ENCODE measurements around the gene ITGBL1. TPM values are rescaled to one million over a fixed set of nuclear protein-coding genes. Genes with fewer than 3 reads are reported as not detected.

Gene ITGBL1
- total and polyA plus RNA-seq, 2 experiments from 2014 or later = 0.29 TPM; not detected in 1

DNA sequence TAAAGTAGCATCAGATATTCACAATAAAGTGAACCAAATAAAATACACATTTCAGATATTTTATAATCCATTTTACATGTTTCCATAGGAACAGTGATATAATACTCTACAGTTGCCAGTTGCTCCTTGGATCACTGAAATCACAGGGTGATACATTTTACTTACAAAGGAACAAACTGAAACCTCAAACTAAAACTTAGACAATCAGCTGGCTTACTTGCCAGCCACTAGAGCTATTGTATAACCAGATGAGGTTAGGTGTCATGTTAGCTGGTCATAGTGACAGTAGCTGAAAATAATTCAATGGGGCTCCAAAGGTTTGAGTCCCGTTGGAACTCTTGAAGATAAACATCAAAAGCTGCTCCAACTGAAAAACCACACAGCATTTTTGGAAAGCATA, 274.6 kb downstream of the ITGBL1 start (continued):
- TF ChIP-seq, protein P1, sequence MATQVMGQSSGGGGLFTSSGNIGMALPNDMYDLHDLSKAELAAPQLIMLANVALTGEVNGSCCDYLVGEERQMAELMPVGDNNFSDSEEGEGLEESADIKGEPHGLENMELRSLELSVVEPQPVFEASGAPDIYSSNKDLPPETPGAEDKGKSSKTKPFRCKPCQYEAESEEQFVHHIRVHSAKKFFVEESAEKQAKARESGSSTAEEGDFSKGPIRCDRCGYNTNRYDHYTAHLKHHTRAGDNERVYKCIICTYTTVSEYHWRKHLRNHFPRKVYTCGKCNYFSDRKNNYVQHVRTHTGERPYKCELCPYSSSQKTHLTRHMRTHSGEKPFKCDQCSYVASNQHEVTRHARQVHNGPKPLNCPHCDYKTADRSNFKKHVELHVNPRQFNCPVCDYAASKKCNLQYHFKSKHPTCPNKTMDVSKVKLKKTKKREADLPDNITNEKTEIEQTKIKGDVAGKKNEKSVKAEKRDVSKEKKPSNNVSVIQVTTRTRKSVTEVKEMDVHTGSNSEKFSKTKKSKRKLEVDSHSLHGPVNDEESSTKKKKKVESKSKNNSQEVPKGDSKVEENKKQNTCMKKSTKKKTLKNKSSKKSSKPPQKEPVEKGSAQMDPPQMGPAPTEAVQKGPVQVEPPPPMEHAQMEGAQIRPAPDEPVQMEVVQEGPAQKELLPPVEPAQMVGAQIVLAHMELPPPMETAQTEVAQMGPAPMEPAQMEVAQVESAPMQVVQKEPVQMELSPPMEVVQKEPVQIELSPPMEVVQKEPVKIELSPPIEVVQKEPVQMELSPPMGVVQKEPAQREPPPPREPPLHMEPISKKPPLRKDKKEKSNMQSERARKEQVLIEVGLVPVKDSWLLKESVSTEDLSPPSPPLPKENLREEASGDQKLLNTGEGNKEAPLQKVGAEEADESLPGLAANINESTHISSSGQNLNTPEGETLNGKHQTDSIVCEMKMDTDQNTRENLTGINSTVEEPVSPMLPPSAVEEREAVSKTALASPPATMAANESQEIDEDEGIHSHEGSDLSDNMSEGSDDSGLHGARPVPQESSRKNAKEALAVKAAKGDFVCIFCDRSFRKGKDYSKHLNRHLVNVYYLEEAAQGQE (IDR thresholded peaks at IDR 0.05; ENCODE audit: unreplicated experiment) = no peak
- TF ChIP-seq EZH2 (IDR thresholded peaks at IDR 0.05; ENCODE audit: low read depth, unreplicated experiment) (no peak), JUNB (IDR thresholded peaks at IDR 0.05; ENCODE audit: unreplicated experiment) (no peak), CREB1 (CRISPR knock-in tag; IDR thresholded peaks at IDR 0.05; ENCODE audit: low read depth) (no peak)

DNA sequence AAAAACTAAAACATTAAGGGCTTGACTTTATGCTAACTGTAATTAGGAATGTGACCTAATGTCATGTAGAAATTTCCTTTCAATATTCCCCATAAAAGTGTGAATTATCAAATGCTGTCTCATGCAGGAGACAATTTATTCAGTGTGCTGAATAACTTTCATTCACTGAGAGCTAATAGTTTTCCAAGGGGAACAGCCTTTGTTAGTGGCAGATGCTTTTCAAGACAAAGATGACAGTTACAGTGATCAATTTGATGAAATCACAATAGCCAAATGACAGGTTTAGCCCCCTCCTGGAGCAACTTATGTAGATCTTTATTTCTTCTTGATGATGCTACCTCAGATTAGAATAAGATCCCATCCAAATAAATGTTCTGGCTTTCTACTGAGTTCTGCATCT, 275.5 kb downstream of the ITGBL1 start:
- no peak overlapping the region for H2AFZ ChIP-seq
- no peaks in the 10 kb centered on the region for H3K27me3 ChIP-seq (ENCODE audit: insufficient read depth)
- no peaks in the 10 kb centered on the region for H3F3A ChIP-seq (replicated peaks; ENCODE audit: low read depth)
- Mint-ChIP-seq H3K36me3 (ENCODE audit: low read depth) (no peaks in the 10 kb centered on the region), H3K4me1 (no peaks in the 10 kb centered on the region), H3K4me3 (no peak overlapping the region), H3K27ac (no peak overlapping the region), H3K27me3 (ENCODE audit: insufficient read depth, low read depth, poor library complexity) (peaks cover 1% of the 10 kb centered on the region), H3K9me3 (no peaks in the 10 kb centered on the region)
- no peak overlapping the region for H3K27ac ChIP-seq (ENCODE audit: low read depth)
- ATAC-seq = no peak
- no peaks in the 10 kb centered on the region for H3K36me3 ChIP-seq (ENCODE audit: insufficient read depth)
- no peaks in the 10 kb centered on the region for H4K20me1 ChIP-seq (replicated peaks; ENCODE audit: insufficient read depth)
- no peaks in the 10 kb centered on the region for H3K79me2 ChIP-seq (replicated peaks; ENCODE audit: insufficient read depth)
- no peak overlapping the region for H3K4me3 ChIP-seq
- no peak overlapping the region for H3K4me2 ChIP-seq
- no peak for TF ChIP-seq ZNF114 (CRISPR knock-in tag; IDR thresholded peaks at IDR 0.05)
- no peak for DNase-seq (ENCODE audit: low spot score)
- no peaks in the 10 kb centered on the region for H3K9me2 ChIP-seq (ENCODE audit: insufficient read depth)
- no peaks in the 10 kb centered on the region for H3K4me1 ChIP-seq (ENCODE audit: insufficient read depth)

DNA sequence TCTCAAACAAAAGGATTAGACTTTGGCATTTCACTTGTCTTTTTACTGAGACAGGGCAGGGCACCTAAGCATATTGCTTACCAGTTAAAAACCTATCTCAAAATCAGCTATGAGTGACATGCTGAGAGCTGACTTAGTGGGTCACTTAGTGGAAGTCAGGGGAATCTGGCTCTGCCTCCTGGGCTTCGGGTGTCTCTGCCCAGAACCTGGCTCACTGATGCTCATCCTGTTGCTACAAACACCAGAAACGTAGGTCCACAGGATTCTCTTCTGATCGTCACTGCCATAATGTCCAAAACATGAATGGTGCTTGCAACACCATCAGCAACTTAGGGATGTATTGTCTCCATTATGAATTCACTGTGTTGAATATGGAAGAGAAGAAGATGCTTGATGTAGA, 276.1 kb downstream of the ITGBL1 start:
- no peak overlapping the region for H3K4me2 ChIP-seq
- no peaks in the 10 kb centered on the region for H3K9me3 Mint-ChIP-seq
- H3K27me3 ChIP-seq (ENCODE audit: insufficient read depth) = no peaks in the 10 kb centered on the region
- no peak for ATAC-seq
- no peak overlapping the region for H3K27ac ChIP-seq (ENCODE audit: low read depth)
- H3K4me1 Mint-ChIP-seq = no peaks in the 10 kb centered on the region
- H4K20me1 ChIP-seq (replicated peaks; ENCODE audit: insufficient read depth) = no peaks in the 10 kb centered on the region
- DNase-seq (ENCODE audit: low spot score) = no peak
- H3K79me2 ChIP-seq (replicated peaks; ENCODE audit: insufficient read depth) = no peaks in the 10 kb centered on the region
- no peaks in the 10 kb centered on the region for H3K9me2 ChIP-seq (ENCODE audit: insufficient read depth)
- no peak overlapping the region for H3K4me3 Mint-ChIP-seq
- H3K4me1 ChIP-seq (ENCODE audit: insufficient read depth) = no peaks in the 10 kb centered on the region
- H3K27me3 Mint-ChIP-seq (ENCODE audit: insufficient read depth, low read depth, poor library complexity) = peaks cover 1% of the 10 kb centered on the region
- H3K27ac Mint-ChIP-seq = no peak overlapping the region
- H3K36me3 ChIP-seq (ENCODE audit: insufficient read depth) = no peaks in the 10 kb centered on the region
- H2AFZ ChIP-seq = no peak overlapping the region
- no peaks in the 10 kb centered on the region for H3K36me3 Mint-ChIP-seq (ENCODE audit: low read depth)
- no peaks in the 10 kb centered on the region for H3F3A ChIP-seq (replicated peaks; ENCODE audit: low read depth)
- H3K4me3 ChIP-seq = no peak overlapping the region
- no peak for TF ChIP-seq STAT1 (IDR thresholded peaks at IDR 0.05; ENCODE audit: unreplicated experiment)
- TF ChIP-seq ZNF114 (CRISPR knock-in tag; IDR thresholded peaks at IDR 0.05) = no peak
- no peak for TF ChIP-seq EZH2phosphoT487 (IDR thresholded peaks at IDR 0.05; ENCODE audit: unreplicated experiment)
- TF ChIP-seq, protein P2, sequence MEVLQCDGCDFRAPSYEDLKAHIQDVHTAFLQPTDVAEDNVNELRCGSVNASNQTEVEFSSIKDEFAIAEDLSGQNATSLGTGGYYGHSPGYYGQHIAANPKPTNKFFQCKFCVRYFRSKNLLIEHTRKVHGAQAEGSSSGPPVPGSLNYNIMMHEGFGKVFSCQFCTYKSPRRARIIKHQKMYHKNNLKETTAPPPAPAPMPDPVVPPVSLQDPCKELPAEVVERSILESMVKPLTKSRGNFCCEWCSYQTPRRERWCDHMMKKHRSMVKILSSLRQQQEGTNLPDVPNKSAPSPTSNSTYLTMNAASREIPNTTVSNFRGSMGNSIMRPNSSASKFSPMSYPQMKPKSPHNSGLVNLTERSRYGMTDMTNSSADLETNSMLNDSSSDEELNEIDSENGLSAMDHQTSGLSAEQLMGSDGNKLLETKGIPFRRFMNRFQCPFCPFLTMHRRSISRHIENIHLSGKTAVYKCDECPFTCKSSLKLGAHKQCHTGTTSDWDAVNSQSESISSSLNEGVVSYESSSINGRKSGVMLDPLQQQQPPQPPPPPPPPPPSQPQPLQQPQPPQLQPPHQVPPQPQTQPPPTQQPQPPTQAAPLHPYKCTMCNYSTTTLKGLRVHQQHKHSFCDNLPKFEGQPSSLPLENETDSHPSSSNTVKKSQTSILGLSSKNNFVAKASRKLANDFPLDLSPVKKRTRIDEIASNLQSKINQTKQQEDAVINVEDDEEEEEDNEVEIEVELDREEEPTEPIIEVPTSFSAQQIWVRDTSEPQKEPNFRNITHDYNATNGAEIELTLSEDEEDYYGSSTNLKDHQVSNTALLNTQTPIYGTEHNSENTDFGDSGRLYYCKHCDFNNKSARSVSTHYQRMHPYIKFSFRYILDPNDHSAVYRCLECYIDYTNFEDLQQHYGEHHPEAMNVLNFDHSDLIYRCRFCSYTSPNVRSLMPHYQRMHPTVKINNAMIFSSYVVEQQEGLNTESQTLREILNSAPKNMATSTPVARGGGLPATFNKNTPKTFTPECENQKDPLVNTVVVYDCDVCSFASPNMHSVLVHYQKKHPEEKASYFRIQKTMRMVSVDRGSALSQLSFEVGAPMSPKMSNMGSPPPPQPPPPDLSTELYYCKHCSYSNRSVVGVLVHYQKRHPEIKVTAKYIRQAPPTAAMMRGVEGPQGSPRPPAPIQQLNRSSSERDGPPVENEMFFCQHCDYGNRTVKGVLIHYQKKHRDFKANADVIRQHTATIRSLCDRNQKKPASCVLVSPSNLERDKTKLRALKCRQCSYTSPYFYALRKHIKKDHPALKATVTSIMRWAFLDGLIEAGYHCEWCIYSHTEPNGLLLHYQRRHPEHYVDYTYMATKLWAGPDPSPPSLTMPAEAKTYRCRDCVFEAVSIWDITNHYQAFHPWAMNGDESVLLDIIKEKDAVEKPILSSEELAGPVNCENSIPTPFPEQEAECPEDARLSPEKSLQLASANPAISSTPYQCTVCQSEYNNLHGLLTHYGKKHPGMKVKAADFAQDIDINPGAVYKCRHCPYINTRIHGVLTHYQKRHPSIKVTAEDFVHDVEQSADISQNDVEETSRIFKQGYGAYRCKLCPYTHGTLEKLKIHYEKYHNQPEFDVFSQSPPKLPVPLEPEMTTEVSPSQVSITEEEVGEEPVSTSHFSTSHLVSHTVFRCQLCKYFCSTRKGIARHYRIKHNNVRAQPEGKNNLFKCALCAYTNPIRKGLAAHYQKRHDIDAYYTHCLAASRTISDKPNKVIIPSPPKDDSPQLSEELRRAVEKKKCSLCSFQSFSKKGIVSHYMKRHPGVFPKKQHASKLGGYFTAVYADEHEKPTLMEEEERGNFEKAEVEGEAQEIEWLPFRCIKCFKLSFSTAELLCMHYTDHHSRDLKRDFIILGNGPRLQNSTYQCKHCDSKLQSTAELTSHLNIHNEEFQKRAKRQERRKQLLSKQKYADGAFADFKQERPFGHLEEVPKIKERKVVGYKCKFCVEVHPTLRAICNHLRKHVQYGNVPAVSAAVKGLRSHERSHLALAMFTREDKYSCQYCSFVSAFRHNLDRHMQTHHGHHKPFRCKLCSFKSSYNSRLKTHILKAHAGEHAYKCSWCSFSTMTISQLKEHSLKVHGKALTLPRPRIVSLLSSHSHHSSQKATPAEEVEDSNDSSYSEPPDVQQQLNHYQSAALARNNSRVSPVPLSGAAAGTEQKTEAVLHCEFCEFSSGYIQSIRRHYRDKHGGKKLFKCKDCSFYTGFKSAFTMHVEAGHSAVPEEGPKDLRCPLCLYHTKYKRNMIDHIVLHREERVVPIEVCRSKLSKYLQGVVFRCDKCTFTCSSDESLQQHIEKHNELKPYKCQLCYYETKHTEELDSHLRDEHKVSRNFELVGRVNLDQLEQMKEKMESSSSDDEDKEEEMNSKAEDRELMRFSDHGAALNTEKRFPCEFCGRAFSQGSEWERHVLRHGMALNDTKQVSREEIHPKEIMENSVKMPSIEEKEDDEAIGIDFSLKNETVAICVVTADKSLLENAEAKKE (CRISPR knock-in tag; IDR thresholded peaks at IDR 0.05) = no peak
- no peak for TF ChIP-seq NANOG (IDR thresholded peaks at IDR 0.05; ENCODE audit: borderline replicate concordance)
- no peak for TF ChIP-seq POLR2AphosphoS5 (IDR thresholded peaks at IDR 0.05; ENCODE audit: low read depth)
- no peak for TF ChIP-seq CREB1 (CRISPR knock-in tag; IDR thresholded peaks at IDR 0.05; ENCODE audit: low read depth)

Measured in GM23338 (cell line).